Activated T-cell treated with anti-CD3 and anti-CD28 coated beads, Interleukin-2, amount 50 U/mL, for 72 hours (primary cell): ENCODE measurements around the gene EXOSC1. TPM values are rescaled to one million over a fixed set of nuclear protein-coding genes. Genes with fewer than 3 reads are reported as not detected.
A peak's percentile ranks its signal among the peaks of the same experiment; 100 is the strongest.
"Not testable (repeated sequence)": the region's sequence is repeated elsewhere in the genome, so short reads cannot be mapped to it uniquely, and the experiment has no call there.

ENCODE experiments used
- ATAC-seq, 2 donors: fragments of 150-1000 bp; cut with Tn5 transposase; replicated peaks in 1 of 2; 2 replicates each; pipeline ENCODE4 v1.10.0; 2021; ENCODE audit warnings: moderate library complexity in 2 of 2, mild to moderate bottlenecking in 1 of 2
- DNase-seq, 2 donors: peaks; one replicate each; pipeline ENCODE4 v3.0.0; 2021 to 2022; ENCODE audit warnings: mixed read lengths in 1 of 2
- H3K27ac Mint-ChIP-seq: one replicate; pipeline ENCODE4 v1.8.0; 2022; ENCODE audit warnings: mild to moderate bottlenecking, moderate library complexity, mixed read lengths
- H3K27me3 Mint-ChIP-seq: one replicate; pipeline ENCODE4 v1.8.0; 2022; ENCODE audit warnings: low read depth, mixed read lengths
- H3K36me3 Mint-ChIP-seq, 2 donors: one replicate each; pipeline ENCODE4 v1.8.0; 2022; ENCODE audit warnings: mixed read lengths in 2 of 2, mild to moderate bottlenecking in 1 of 2; ENCODE audit not compliant: insufficient read depth in 2 of 2
- H3K4me1 Mint-ChIP-seq: one replicate; pipeline ENCODE4 v1.8.0; 2022; ENCODE audit warnings: low read depth, mixed read lengths
- H3K4me3 Mint-ChIP-seq, 2 donors: one replicate each; pipeline ENCODE4 v1.8.0; 2022; ENCODE audit warnings: mild to moderate bottlenecking in 2 of 2, mixed read lengths in 2 of 2, moderate library complexity in 2 of 2
- H3K9me3 Mint-ChIP-seq, 2 donors: one replicate each; pipeline ENCODE4 v1.8.0; 2022; ENCODE audit warnings: mixed read lengths in 2 of 2
- total RNA-seq, 2 donors: library from RNA; stranded (reverse); gene quantifications; one replicate each; pipeline ENCODE4 v1.2.3, GENCODE V29; 2022

EXOSC1 gene, protein sequence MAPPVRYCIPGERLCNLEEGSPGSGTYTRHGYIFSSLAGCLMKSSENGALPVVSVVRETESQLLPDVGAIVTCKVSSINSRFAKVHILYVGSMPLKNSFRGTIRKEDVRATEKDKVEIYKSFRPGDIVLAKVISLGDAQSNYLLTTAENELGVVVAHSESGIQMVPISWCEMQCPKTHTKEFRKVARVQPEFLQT
- 10 to 100 TPM; 75.3 to 75.7 TPM for total RNA-seq

DNA sequence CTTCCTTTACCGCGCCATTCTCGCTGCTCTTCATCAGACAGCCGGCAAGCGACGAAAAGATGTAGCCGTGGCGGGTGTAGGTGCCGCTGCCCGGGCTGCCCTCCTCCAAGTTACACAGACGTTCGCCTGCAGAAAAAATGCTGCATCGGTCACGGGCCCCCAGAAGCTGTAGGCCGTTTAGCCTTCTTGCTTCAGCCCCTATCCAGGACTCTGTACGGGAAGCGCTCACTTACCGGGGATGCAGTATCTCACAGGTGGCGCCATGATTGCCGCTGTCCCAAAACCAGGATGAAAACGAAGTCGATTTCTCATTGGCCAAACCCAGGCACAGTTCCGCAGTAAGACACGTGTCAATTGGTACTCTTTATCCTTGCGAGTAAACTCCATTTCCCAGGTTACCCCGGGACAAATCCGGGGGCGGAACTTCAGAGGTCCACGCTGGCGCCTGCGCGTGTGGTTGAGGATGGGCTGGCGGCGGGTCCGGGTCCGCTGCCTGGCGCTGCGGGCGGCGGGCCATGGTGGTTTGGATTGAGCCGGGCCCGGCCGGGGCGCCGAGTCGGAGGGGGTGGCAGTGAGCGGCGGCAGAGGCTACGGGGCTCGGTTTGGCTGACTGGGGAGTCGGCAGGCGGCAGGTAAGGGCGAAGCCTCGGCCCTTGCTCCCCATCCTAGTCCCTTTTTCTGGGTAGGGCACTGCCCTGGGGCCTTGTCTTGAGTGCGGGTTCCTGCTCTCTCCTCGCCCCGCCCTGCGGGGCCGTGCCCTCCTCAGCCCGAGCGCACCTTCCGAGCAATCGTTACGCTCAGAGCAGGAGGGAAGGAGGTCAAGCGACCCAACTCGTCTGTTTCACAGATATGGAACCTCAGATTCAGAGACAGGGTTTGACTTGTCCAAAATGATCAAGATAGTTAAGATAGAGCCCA is at the start of gene EXOSC1, which contains the start of gene ZDHHC16:
Gene EXOSC1, minus strand, starts transcription at position 285 of the 918 bp plus-strand sequence. Its CDS starts 21 bp downstream, at position 264.
Gene ZDHHC16, plus strand, starts transcription at position 454 of the 918 bp plus-strand sequence. CDS start 5,501 bp downstream, outside the sequence.
- Mint-ChIP-seq H3K27me3 (no peaks in the 10 kb centered on the region), H3K9me3 (no peaks in the 10 kb centered on the region), H3K4me3 (peak within 1 kb of the TSS; percentile 94 to 98), H3K27ac (peak within 1 kb of the TSS; percentile 98), H3K36me3 (peaks cover 13 to 21% of the 10 kb centered on the region in 2 donors), H3K4me1 (peaks cover 61% of the 10 kb centered on the region)
- DNase-seq = peak; percentile 92 to 96
- peak; percentile 89 to 93 for ATAC-seq

DNA sequence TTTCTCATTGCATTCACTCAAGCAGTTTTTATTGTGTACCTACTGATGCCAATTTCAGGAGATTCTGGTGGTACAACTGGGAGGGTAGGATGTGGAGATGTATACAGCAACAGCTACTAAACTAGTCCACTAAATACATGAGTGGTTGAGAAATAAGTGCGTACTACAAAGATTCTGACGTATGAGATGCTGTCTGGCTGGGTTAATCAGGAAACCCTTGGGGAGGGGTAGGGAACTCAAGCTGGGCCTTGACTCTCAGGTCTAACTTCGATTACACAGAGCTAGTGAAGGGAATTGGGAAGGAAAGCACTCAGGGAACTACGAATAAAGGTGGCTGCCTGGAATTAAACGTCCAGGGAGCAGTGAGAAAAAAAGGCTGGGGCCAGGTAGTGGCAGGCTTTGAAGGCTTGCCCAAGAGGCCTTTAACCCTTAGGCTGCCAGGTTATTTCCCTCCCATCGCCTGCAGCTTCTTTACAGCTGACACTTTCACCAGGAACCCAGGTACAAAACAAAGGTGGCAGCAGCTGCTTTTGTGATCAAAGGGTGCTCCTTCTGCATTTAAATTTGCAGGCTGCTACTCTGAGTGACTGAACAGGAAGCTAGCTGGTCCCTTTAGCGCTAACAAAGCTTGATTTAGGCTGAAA is 49.2 kb upstream of the EXOSC1 start:
- Mint-ChIP-seq H3K4me3 (peak overlapping the region; percentile 79 to 82), H3K4me1 (peaks cover 48% of the 10 kb centered on the region), H3K27me3 (peaks cover 4% of the 10 kb centered on the region), H3K9me3 (no peaks in the 10 kb centered on the region), H3K36me3 (peaks cover 1% of the 10 kb centered on the region in 2 donors), H3K27ac (peak overlapping the region; percentile 30)
- ATAC-seq (no peak), DNase-seq (no peak)

DNA sequence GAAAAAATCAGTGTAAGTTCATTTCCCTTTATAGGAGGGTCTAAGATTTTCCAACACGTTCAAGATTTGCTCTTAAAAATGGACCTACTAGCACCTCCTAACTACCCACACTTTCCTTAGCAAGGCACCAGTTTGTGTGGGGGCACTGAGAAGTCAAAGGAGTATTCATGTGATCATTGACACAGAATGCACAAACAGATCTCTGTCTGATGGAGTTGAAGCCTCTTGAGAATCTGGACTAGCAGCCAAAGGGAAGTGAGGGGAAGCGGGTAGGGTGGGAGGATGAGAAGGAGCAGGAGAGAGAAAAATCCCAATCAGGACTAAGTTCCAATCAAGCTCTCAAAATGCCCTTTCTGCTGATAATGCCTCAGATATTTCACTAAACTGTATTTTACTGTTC is 48.3 kb upstream of the EXOSC1 start:
- H3K27me3 Mint-ChIP-seq = no peaks in the 10 kb centered on the region
- peaks cover 53% of the 10 kb centered on the region for H3K4me1 Mint-ChIP-seq
- no peak overlapping the region for H3K4me3 Mint-ChIP-seq
- H3K36me3 Mint-ChIP-seq = peaks cover 1% of the 10 kb centered on the region in 2 donors
- ATAC-seq (no peak), DNase-seq (no peak)
- H3K9me3 Mint-ChIP-seq = no peaks in the 10 kb centered on the region
- no peak overlapping the region for H3K27ac Mint-ChIP-seq

DNA sequence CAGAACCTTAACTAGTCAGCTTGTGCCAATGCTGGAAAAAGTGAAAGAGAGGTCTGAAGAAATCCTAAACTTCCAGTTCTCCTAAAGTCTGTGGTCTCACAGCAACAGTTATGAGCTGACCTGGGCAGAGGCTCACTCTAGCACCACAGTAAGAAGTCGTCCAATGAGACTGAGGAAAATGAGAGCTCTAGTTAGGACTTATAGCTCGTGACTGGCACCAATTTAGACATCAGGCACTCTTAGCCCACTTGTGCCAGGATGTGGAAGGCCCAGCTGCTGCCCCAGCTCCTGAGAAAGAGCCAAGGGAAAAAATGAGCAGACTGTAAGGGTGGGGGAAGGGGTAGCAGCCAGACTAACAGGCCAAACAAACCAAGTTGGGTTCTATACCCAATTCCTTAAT is 44.8 kb upstream of the EXOSC1 start:
- no peaks in the 10 kb centered on the region for H3K27me3 Mint-ChIP-seq
- no peak for DNase-seq
- no peak overlapping the region for H3K4me3 Mint-ChIP-seq
- peak overlapping the region; percentile 54 for H3K27ac Mint-ChIP-seq
- H3K36me3 Mint-ChIP-seq = peaks cover 0 to 3% of the 10 kb centered on the region in 2 donors
- H3K4me1 Mint-ChIP-seq = peaks cover 31% of the 10 kb centered on the region
- no peak for ATAC-seq
- H3K9me3 Mint-ChIP-seq = no peaks in the 10 kb centered on the region

DNA sequence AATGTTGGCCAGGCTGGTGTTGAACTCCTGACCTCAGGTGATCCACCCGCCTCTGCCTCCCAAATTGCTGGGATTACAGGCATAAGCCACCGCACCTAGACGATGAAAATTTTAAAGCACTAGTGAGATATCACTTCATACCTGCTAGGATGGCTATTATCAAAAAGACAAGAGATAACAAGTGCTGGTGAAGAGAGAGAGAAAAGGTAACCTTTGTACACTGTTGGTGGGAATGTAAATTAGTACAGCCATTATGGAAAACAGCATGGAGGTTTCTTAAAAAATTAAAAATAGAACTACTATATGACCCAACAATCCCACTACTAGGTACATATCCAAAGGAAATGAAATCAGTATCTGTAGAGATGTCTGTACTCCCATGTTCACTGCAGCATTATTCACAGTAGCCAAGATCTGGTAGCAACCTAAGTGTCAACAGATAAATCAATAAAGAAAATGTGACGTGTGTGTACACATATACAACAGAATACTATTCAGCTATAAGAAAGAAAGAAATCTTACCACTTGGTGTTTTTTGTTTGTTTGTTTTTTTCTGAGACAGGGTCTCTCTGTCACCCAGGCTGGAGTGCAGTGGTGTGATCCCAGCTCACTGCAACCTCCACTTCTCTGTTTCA is 40.0 kb upstream of the EXOSC1 start:
- DNase-seq = no peak
- Mint-ChIP-seq H3K27ac (peak overlapping the region; percentile 24), H3K36me3 (peaks cover 2 to 7% of the 10 kb centered on the region in 2 donors), H3K27me3 (no peaks in the 10 kb centered on the region), H3K4me3 (no peak overlapping the region), H3K4me1 (peaks cover 12% of the 10 kb centered on the region), H3K9me3 (no peaks in the 10 kb centered on the region)
- ATAC-seq = no peak

DNA sequence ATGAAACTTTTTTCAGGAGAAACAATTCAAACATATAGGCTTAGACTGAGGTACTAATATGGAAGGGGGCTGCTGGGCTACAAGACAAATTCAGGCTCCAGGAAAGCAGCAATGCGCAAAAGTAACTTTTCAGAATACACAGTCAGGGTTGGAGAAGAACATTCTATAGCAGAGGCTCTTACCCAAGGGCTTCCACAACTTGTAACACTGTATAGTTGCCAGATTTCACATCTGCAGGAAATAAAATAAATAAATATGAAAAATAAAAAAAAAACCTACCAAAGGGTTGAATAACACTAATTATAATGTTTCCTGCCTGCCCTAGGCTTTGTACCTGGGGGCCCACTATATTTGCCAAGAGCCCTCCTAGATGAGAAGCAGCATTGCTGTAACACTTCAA is 38.1 kb upstream of the EXOSC1 start:
- peak overlapping the region; percentile 13 for H3K27ac Mint-ChIP-seq
- H3K4me3 Mint-ChIP-seq = no peak overlapping the region
- H3K9me3 Mint-ChIP-seq = no peaks in the 10 kb centered on the region
- no peaks in the 10 kb centered on the region for H3K4me1 Mint-ChIP-seq
- ATAC-seq (no peak), DNase-seq (no peak)
- no peaks in the 10 kb centered on the region for H3K27me3 Mint-ChIP-seq
- peaks cover 2 to 15% of the 10 kb centered on the region in 2 donors for H3K36me3 Mint-ChIP-seq

DNA sequence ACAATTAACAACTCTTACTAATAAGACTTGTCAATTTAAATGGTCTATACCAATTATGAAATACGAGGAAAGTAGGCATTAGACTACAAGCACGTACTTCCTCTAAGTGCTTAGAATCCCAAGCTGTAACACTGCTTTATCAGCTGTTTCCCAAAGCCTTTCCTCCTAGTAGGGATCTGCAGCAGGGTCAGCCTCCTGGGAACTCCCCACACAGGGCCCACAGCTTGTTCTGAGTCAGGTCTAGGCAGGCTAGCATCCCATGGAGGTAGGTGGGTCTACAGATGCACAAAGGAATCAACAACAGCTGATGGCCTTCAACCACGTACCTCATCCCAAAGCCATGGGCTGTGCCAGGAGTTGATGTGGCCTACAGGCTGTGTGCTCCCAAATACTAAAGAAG is 37.7 kb upstream of the EXOSC1 start:
- no peak for DNase-seq
- H3K36me3 Mint-ChIP-seq = peaks cover 2 to 15% of the 10 kb centered on the region in 2 donors
- H3K9me3 Mint-ChIP-seq = no peaks in the 10 kb centered on the region
- no peaks in the 10 kb centered on the region for H3K4me1 Mint-ChIP-seq
- ATAC-seq = no peak
- no peaks in the 10 kb centered on the region for H3K27me3 Mint-ChIP-seq
- peak overlapping the region; percentile 13 for H3K27ac Mint-ChIP-seq
- H3K4me3 Mint-ChIP-seq = no peak overlapping the region

DNA sequence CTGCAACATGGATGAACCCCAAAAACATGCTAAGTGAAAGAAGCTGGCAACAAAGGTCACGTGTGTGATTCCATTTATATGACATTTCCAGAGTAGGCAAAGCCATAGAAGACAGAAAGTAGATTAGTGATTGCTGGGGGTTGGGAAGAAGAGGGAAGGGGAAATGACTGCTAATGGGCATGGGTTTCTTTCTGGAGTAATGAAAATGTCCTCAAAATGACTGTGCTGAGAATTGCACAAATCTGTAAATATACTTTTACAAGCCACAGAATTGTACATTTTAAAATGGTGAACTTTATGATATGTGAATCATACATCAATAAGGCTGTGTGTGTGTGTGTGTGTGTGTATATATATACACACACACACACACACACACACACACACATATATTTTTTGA is 36.6 kb upstream of the EXOSC1 start:
- no peaks in the 10 kb centered on the region for H3K27me3 Mint-ChIP-seq
- H3K27ac Mint-ChIP-seq = peak overlapping the region; percentile 50
- no peaks in the 10 kb centered on the region for H3K9me3 Mint-ChIP-seq
- H3K4me3 Mint-ChIP-seq = no peak overlapping the region
- H3K4me1 Mint-ChIP-seq = no peaks in the 10 kb centered on the region
- ATAC-seq (no peak), DNase-seq (no peak)
- peaks cover 2 to 17% of the 10 kb centered on the region in 2 donors for H3K36me3 Mint-ChIP-seq

DNA sequence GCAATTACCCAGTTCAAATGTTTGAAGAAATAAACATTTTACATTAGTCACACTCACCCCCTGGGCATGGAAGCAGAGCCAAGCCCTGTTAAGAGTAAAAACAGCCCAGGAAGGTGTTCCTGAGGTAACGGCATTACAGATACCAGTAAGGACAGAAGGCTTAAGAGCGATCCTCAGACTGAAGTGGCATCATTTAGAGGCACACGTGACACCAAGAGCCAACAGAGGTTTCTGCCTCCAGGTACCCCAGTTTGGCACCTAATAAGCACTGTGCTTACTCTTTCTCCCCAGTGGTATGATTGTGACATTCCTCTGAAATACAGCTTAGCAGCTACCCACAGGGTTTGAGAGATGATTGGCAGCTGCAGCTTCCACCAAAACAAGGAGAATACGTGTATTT is 35.3 kb upstream of the EXOSC1 start:
- H3K27ac Mint-ChIP-seq = peak overlapping the region; percentile 60
- no peaks in the 10 kb centered on the region for H3K4me1 Mint-ChIP-seq
- H3K9me3 Mint-ChIP-seq = no peaks in the 10 kb centered on the region
- DNase-seq = no peak
- no peak for ATAC-seq
- H3K27me3 Mint-ChIP-seq = no peaks in the 10 kb centered on the region
- peaks cover 4 to 27% of the 10 kb centered on the region in 2 donors for H3K36me3 Mint-ChIP-seq
- no peak overlapping the region for H3K4me3 Mint-ChIP-seq

DNA sequence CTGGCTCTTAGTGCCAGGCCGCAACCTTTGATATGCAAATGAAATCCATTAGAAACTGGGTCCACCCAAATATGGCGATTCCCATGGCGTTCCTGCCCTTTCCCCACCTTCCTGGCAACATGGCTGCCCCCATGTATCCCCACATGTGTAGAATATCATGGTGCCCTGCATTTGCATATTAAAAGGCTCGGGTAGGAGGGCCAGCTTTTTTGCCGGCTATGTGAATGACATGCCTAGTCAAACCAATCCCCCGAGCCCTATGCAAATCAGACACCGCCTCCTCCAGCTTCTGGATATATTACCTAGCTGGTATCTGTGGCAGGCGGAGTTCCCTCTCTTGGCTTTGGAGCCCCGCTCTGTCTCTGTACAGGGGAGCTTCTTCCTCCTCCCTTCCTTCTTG is 34.1 kb upstream of the EXOSC1 start:
- ATAC-seq = no peak
- Mint-ChIP-seq H3K36me3 (peaks cover 7 to 29% of the 10 kb centered on the region in 2 donors), H3K4me3 (no peak overlapping the region)

DNA sequence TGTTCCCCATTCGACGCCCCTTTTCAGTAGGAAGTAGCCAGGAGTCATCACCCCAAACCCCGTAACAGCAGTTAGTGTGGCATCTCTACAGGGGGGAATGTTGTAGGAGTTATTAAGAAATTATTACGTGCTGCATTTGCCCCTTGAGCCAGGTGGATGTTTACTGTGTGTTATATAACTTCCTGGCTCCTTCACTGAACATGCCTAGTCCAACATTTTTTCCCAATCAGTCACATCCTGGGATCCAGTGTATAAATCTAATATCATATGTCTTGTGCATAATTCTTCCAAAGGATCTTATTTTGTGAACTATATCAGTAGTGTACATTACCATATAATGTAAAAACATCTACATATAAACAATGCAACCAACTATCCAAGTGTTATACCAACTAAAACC is 33.6 kb upstream of the EXOSC1 start:
- ATAC-seq, H3K27me3 Mint-ChIP-seq, H3K4me1 Mint-ChIP-seq, H3K9me3 Mint-ChIP-seq, DNase-seq, H3K4me3 Mint-ChIP-seq: not testable (repeated sequence)
- Mint-ChIP-seq H3K36me3 (peaks cover 8 to 31% of the 10 kb centered on the region in 2 donors), H3K27ac (peak overlapping the region; percentile 35)

More for the DNA sequence above, 34.1 kb upstream of the EXOSC1 start:
- Mint-ChIP-seq H3K27me3 (no peaks in the 10 kb centered on the region), H3K9me3 (no peaks in the 10 kb centered on the region), H3K4me1 (no peaks in the 10 kb centered on the region), H3K27ac (no peak overlapping the region)
- DNase-seq = no peak

DNA sequence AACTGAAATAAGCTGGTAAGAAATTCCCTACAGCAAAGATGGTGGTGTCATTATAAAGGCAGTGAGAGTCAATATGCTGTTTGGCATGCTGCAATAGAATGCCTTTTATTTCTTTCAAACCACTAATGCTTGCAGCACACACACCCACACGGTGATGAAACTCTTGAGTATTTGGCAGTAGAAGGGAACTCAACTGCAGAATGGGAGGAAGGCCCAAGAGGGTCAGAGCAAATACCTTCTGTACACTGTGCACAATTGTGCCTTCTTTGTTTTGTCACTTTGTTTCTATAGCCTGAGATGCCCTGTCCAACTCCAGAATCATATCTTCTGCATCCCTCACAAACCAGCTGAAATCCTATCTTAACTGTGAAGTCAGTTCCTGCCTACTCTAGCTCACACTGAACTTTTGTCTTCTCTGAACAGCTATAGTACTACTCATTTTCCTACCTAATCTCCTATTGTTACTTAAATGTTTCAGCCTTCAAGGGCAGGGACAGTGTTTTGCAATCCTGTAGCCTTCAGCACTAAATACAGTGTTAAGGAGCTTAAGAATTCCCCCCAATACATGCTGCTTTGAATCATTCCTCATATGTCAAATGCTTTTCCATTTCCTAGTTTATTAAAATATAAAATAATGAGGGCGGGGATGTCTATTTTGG is 30.3 kb upstream of the EXOSC1 start:
- ATAC-seq (no peak), DNase-seq (no peak)
- Mint-ChIP-seq H3K27me3 (no peaks in the 10 kb centered on the region), H3K4me3 (no peak overlapping the region), H3K27ac (no peak overlapping the region), H3K9me3 (no peaks in the 10 kb centered on the region), H3K36me3 (peaks cover 8 to 35% of the 10 kb centered on the region in 2 donors), H3K4me1 (no peaks in the 10 kb centered on the region)
